OCI-LY7 (cell line): ENCODE data around the gene XPNPEP1. TPM values are rescaled to one million over a fixed set of nuclear protein-coding genes. Genes with fewer than 3 reads are reported as not detected.

Experiments used
- BruUV-seq: library from RNA; stranded (reverse); fragments of 400-500 nt; replicated peaks from 2 replicates; lab custom pipeline; 2021; lab: Mats Ljungman, UMichigan
- CTCF ChIA-PET: fragments of 300-600 bp; sonication (Branson Sonifier 250); formaldehyde crosslinking; loops from one replicate; lab custom pipeline; 2022; ENCODE audit warnings: antibody characterized with exemption; ENCODE audit not compliant: unreplicated experiment; lab: Charles Lee
- POLR2A ChIA-PET: fragments of 300-600 bp; sonication (Branson Sonifier 250); formaldehyde crosslinking; loops from one replicate; lab custom pipeline; 2022; ENCODE audit warnings: antibody characterized with exemption; lab: Charles Lee
- DNase-seq: peaks from one replicate; pipeline ENCODE4 v3.0.0-alpha.2; 2015; ENCODE audit warnings: low spot score
- H2AFZ ChIP-seq: fragments of 200-600 bp; sonication (generic), shearing (Covaris generic); 2 replicates; pipeline ENCODE4 v1.6.1; 2014; ENCODE audit warnings: mild to moderate bottlenecking, antibody characterized with exemption, low read length, moderate library complexity
- H3K27ac ChIP-seq: fragments of 200-600 bp; sonication (generic); 2 replicates; pipeline ENCODE4 v1.5.1; 2014; ENCODE audit warnings: mixed run types, low read depth, mild to moderate bottlenecking, moderate library complexity, low read length, inconsistent platforms; ENCODE audit not compliant: poor library complexity, severe bottlenecking
- H3K36me3 ChIP-seq: fragments of 200-600 bp; sonication (generic); 2 replicates; pipeline ENCODE4 v1.6.1; 2014; ENCODE audit warnings: mild to moderate bottlenecking, antibody characterized with exemption, low read length, moderate library complexity, mixed read lengths; ENCODE audit not compliant: insufficient read depth
- H3K4me1 ChIP-seq: fragments of 200-600 bp; sonication (generic); 2 replicates; pipeline ENCODE4 v1.5.1; 2014; ENCODE audit warnings: mild to moderate bottlenecking, low read length; ENCODE audit not compliant: insufficient read depth, poor library complexity, severe bottlenecking
- H3K4me2 ChIP-seq: fragments of 200-600 bp; sonication (generic); 2 replicates; pipeline ENCODE4 v1.6.1; 2014; ENCODE audit warnings: mild to moderate bottlenecking, low read length
- H3K4me3 ChIP-seq: fragments of 200-600 bp; sonication (generic); 2 replicates; pipeline ENCODE4 v1.5.1; 2014; ENCODE audit warnings: mild to moderate bottlenecking, low read depth, low read length; ENCODE audit not compliant: poor library complexity, severe bottlenecking
- H3K79me2 ChIP-seq: fragments of 200-600 bp; sonication (generic); 2 replicates; pipeline ENCODE4 v1.6.1; 2016; ENCODE audit warnings: low read depth, mild to moderate bottlenecking, low read length, moderate library complexity, mixed read lengths; ENCODE audit not compliant: insufficient read depth
- H3K9me2 ChIP-seq: fragments of 200-600 bp; sonication (generic); 2 replicates; pipeline ENCODE4 v1.6.1; 2016; ENCODE audit warnings: mild to moderate bottlenecking, low read length, mixed read lengths; ENCODE audit not compliant: insufficient read depth
- H3K9me3 ChIP-seq: fragments of 200-600 bp; sonication (generic); 2 replicates; pipeline ENCODE4 v1.6.1; 2014; ENCODE audit warnings: mild to moderate bottlenecking, mixed run types, low read length, mixed read lengths
- H4K20me1 ChIP-seq: fragments of 200-600 bp; sonication (generic); 2 replicates; pipeline ENCODE4 v1.6.1; 2014; ENCODE audit warnings: mild to moderate bottlenecking, antibody characterized with exemption, low read length, moderate library complexity, mixed read lengths; ENCODE audit not compliant: insufficient read depth
- CTCF ChIP-seq: fragments of 200-600 bp; sonication (generic); conservative IDR thresholded peaks from 2 replicates; pipeline ENCODE4 v1.5.1; 2014; ENCODE audit warnings: mild to moderate bottlenecking, antibody characterized with exemption, low read length, moderate library complexity, mixed read lengths
- EZH2phosphoT487 ChIP-seq: fragments of 200-600 bp; sonication (generic); IDR thresholded peaks from 2 replicates; pipeline ENCODE4 v1.6.1; 2018; ENCODE audit warnings: low read depth, borderline replicate concordance, mild to moderate bottlenecking, mixed run types, antibody characterized with exemption, low read length, moderate library complexity, mixed read lengths
- intact Hi-C: fragments of 100-400 bp; cut with micrococcal nuclease; formaldehyde crosslinking; loops from one replicate; pipeline ENCODE4 v1.10.0; 2022; ENCODE audit not compliant: unreplicated experiment
- total RNA-seq, 2 experiments: library from RNA; depleted of rRNA in 1 of 2; stranded (reverse); fragments of >200 nt in 1 of 2; shearing (Covaris generic) in 1 of 2; gene quantifications; 2 replicates each; pipeline ENCODE4 v1.2.3, GENCODE V29; 2014 to 2022

Gene XPNPEP1
- total RNA-seq, 2 experiments from 2014 or later = 136 to 237 TPM

- ChIA-PET CTCF (no interaction called here), POLR2A (no interaction called here)
- TF ChIP-seq EZH2phosphoT487 = no peak
- no peak for TF ChIP-seq CTCF
- peaks cover 13% of the 10 kb centered on the region; the same call in 1 of the 2 replicates for H3K79me2 ChIP-seq
- H3K9me3 ChIP-seq = peaks cover 6% of the 10 kb centered on the region; the same call in 1 of the 2 replicates
- H3K4me2 ChIP-seq = no peak overlapping the region
- H4K20me1 ChIP-seq = no peaks in the 10 kb centered on the region
- intact Hi-C loops = no loop called here
- H3K9me2 ChIP-seq = no peaks in the 10 kb centered on the region
- H3K36me3 ChIP-seq = peaks cover 2% of the 10 kb centered on the region; the same call in 1 of the 2 replicates
- DNase-seq = no peak
- peaks cover 22% of the 10 kb centered on the region for H3K4me1 ChIP-seq
- H3K4me3 ChIP-seq = no peak overlapping the region
- no TSS peak for BruUV-seq
- H3K27ac ChIP-seq = no peak overlapping the region
- H2AFZ ChIP-seq = no peak overlapping the region
These were observed 3.5 kb upstream of the XPNPEP1 start for GRCh38 chr10:109926825-109927224.

GRCh38 chr10:109926061-109926745 lies 2.9 kb upstream of the XPNPEP1 start:
- intact Hi-C loops = no loop called here
- no peaks in the 10 kb centered on the region for H3K9me2 ChIP-seq
- H3K36me3 ChIP-seq = peaks cover 8% of the 10 kb centered on the region; the same call in 1 of the 2 replicates
- no TSS peak for BruUV-seq
- peaks cover 6% of the 10 kb centered on the region; the same call in 1 of the 2 replicates for H3K9me3 ChIP-seq
- CTCF ChIA-PET = no interaction called here
- POLR2A ChIA-PET = interaction anchor here (0.6 to 4.8 kb wide), 4 partner anchors 9 to 854 kb away, joined by 3 to 39 read pairs (median 3); no protein-coding TSS in a partner anchor
- no peak overlapping the region for H3K4me3 ChIP-seq
- no peak overlapping the region for H3K4me2 ChIP-seq
- H2AFZ ChIP-seq = no peak overlapping the region
- H3K27ac ChIP-seq = no peak overlapping the region
- TF ChIP-seq CTCF = no peak
- no peak for TF ChIP-seq EZH2phosphoT487
- peaks cover 20% of the 10 kb centered on the region; the same call in 1 of the 2 replicates for H3K79me2 ChIP-seq
- H4K20me1 ChIP-seq = no peaks in the 10 kb centered on the region
- peaks cover 28% of the 10 kb centered on the region for H3K4me1 ChIP-seq
- DNase-seq = no peak

GRCh38 chr10:109924967-109925620 lies 1.8 kb upstream of the XPNPEP1 start:
- Histone ChIP-seq H3K9me3 (peaks cover 6% of the 10 kb centered on the region; the same call in 1 of the 2 replicates), H2AFZ (peak overlapping the region; percentile 82; the same call in 1 of the 2 replicates), H3K79me2 (peaks cover 31% of the 10 kb centered on the region; the same call in 1 of the 2 replicates), H3K4me1 (peaks cover 39% of the 10 kb centered on the region), H3K4me2 (peak overlapping the region; percentile 75), H3K4me3 (no peak overlapping the region), H4K20me1 (no peaks in the 10 kb centered on the region), H3K36me3 (peaks cover 19% of the 10 kb centered on the region), H3K27ac (no peak overlapping the region), H3K9me2 (no peaks in the 10 kb centered on the region)
- CTCF ChIA-PET = no interaction called here
- POLR2A ChIA-PET = interaction anchor here (0.8 to 4.8 kb wide), 2 partner anchors 12 to 14 kb away, joined by 3 to 39 read pairs; no protein-coding TSS in a partner anchor
- DNase-seq = no peak
- intact Hi-C loops = no loop called here
- no peak for TF ChIP-seq CTCF
- BruUV-seq = no TSS peak
